Measurements from ENCODE around the gene NNT.

NNT gene

GRCh38 chr5:43619380-43619779 is 16.4 kb downstream of the NNT start:
- no peak overlapping the region for H3K14ac ChIP-seq (ENCODE audit: low read length in 2 of 2)
- no peaks in the 10 kb centered on the region for H3K4me1 ChIP-seq (ENCODE audit: control insufficient read depth, insufficient read depth, low read depth, low read length)
- H3K27me3 ChIP-seq (ENCODE audit: control insufficient read depth in 1 of 2, insufficient read depth in 1 of 2, low read length in 2 of 2): no peaks in the 10 kb centered on the region
- no peak for DNase-seq
- H3K9me3 ChIP-seq (ENCODE audit: control insufficient read depth, low read length): no peaks in the 10 kb centered on the region
- H2BK5ac ChIP-seq (ENCODE audit: low read depth, low read length, poor library complexity, severe bottlenecking): no peak overlapping the region
- H3K4me2 ChIP-seq (ENCODE audit: low read length, poor library complexity, severe bottlenecking): no peak overlapping the region
- no peak overlapping the region for H4K91ac ChIP-seq (ENCODE audit: low read length)
- H4K8ac ChIP-seq (ENCODE audit: low read length): no peak overlapping the region
- H2AFZ ChIP-seq (ENCODE audit: low read depth, low read length): no peak overlapping the region
- H3K4me3 ChIP-seq (ENCODE audit: insufficient read depth in 1 of 2, low read depth in 1 of 2, low read length in 2 of 2): no peak overlapping the region
- no peak overlapping the region for H3K9ac ChIP-seq (ENCODE audit: low read length)
- peaks cover 22% of the 10 kb centered on the region for H3K79me1 ChIP-seq (replicated peaks; ENCODE audit: low read length, poor library complexity, severe bottlenecking)
- no peak overlapping the region for H2BK120ac ChIP-seq (ENCODE audit: low read depth, low read length)
- H2BK15ac ChIP-seq (ENCODE audit: low read depth, poor library complexity, severe bottlenecking): no peak overlapping the region
- no peak overlapping the region for H3K27ac ChIP-seq (ENCODE audit: low read length, poor library complexity, severe bottlenecking)
- no peak overlapping the region for H3K18ac ChIP-seq (ENCODE audit: low read depth in 1 of 2, low read length in 2 of 2)
- H3K36me3 ChIP-seq (ENCODE audit: control insufficient read depth in 1 of 2, insufficient read depth in 2 of 2, low read depth in 1 of 2, low read length in 2 of 2): peaks cover 3 to 73% of the 10 kb centered on the region in 2 experiments
- H2AK5ac ChIP-seq (ENCODE audit: low read length, severe bottlenecking): no peak overlapping the region
- no peak overlapping the region for H2BK12ac ChIP-seq (ENCODE audit: low read length in 2 of 2)
- WGBS: 100% methylated on average over 1 of the region's 2 CpGs
- no peak overlapping the region for H3K4ac ChIP-seq (ENCODE audit: low read depth in 1 of 2, low read length in 2 of 2)
- H3K23ac ChIP-seq (ENCODE audit: low read length in 2 of 2): no peak overlapping the region

- no peak overlapping the region for H2BK12ac ChIP-seq (ENCODE audit: low read length in 2 of 2)
- H3K27ac ChIP-seq (ENCODE audit: low read length, poor library complexity, severe bottlenecking): no peak overlapping the region
- no peak overlapping the region for H2BK15ac ChIP-seq (ENCODE audit: low read depth, poor library complexity, severe bottlenecking)
Measured at GRCh38 chr5:43619911-43620310, 16.9 kb downstream of the NNT start.

GRCh38 chr5:43620944-43621505 is 18.0 kb downstream of the NNT start:
- 98% methylated on average over 4 of the region's 4 CpGs for WGBS

More at GRCh38 chr5:43619911-43620310, 16.9 kb downstream of the NNT start:
- no peak overlapping the region for H2AFZ ChIP-seq (ENCODE audit: low read depth, low read length)
- H2BK5ac ChIP-seq (ENCODE audit: low read depth, low read length, poor library complexity, severe bottlenecking): no peak overlapping the region
- no peak overlapping the region for H3K18ac ChIP-seq (ENCODE audit: low read depth in 1 of 2, low read length in 2 of 2)
- no peaks in the 10 kb centered on the region for H3K4me1 ChIP-seq (ENCODE audit: control insufficient read depth, insufficient read depth, low read depth, low read length)
- H3K79me1 ChIP-seq (replicated peaks; ENCODE audit: low read length, poor library complexity, severe bottlenecking): peaks cover 22% of the 10 kb centered on the region
- H2BK120ac ChIP-seq (ENCODE audit: low read depth, low read length): no peak overlapping the region
- H4K91ac ChIP-seq (ENCODE audit: low read length): no peak overlapping the region
- H2AK5ac ChIP-seq (ENCODE audit: low read length, severe bottlenecking): no peak overlapping the region
- H3K36me3 ChIP-seq (ENCODE audit: control insufficient read depth in 1 of 2, insufficient read depth in 2 of 2, low read depth in 1 of 2, low read length in 2 of 2): peaks cover 3 to 73% of the 10 kb centered on the region in 2 experiments
- no peak overlapping the region for H3K4ac ChIP-seq (ENCODE audit: low read depth in 1 of 2, low read length in 2 of 2)
- no peak overlapping the region for H3K23ac ChIP-seq (ENCODE audit: low read length in 2 of 2)
- DNase-seq: no peak
- 100% methylated on average over 3 of the region's 3 CpGs for WGBS
- H3K4me3 ChIP-seq (ENCODE audit: insufficient read depth in 1 of 2, low read depth in 1 of 2, low read length in 2 of 2): no peak overlapping the region
- H4K8ac ChIP-seq (ENCODE audit: low read length): no peak overlapping the region
- H3K27me3 ChIP-seq (ENCODE audit: control insufficient read depth in 1 of 2, insufficient read depth in 1 of 2, low read length in 2 of 2): no peaks in the 10 kb centered on the region
- no peak overlapping the region for H3K14ac ChIP-seq (ENCODE audit: low read length in 2 of 2)
- no peak overlapping the region for H3K4me2 ChIP-seq (ENCODE audit: low read length, poor library complexity, severe bottlenecking)
- no peak overlapping the region for H3K9ac ChIP-seq (ENCODE audit: low read length)
- H3K9me3 ChIP-seq (ENCODE audit: control insufficient read depth, low read length): no peaks in the 10 kb centered on the region

GRCh38 chr5:43622074-43622473 is 19.1 kb downstream of the NNT start:
- H3K79me1 ChIP-seq (replicated peaks; ENCODE audit: low read length, poor library complexity, severe bottlenecking): peaks cover 23% of the 10 kb centered on the region
- H3K4me1 ChIP-seq (ENCODE audit: control insufficient read depth, insufficient read depth, low read depth, low read length): no peaks in the 10 kb centered on the region
- no peaks in the 10 kb centered on the region for H3K27me3 ChIP-seq (ENCODE audit: control insufficient read depth in 1 of 2, insufficient read depth in 1 of 2, low read length in 2 of 2)
- peaks cover 3 to 63% of the 10 kb centered on the region in 2 experiments for H3K36me3 ChIP-seq (ENCODE audit: control insufficient read depth in 1 of 2, insufficient read depth in 2 of 2, low read depth in 1 of 2, low read length in 2 of 2)
- no peak overlapping the region for H2AK5ac ChIP-seq (ENCODE audit: low read length, severe bottlenecking)
- H3K14ac ChIP-seq (ENCODE audit: low read length in 2 of 2): no peak overlapping the region
- H4K8ac ChIP-seq (ENCODE audit: low read length): no peak overlapping the region
- H2BK15ac ChIP-seq (ENCODE audit: low read depth, poor library complexity, severe bottlenecking): no peak overlapping the region
- H4K91ac ChIP-seq (ENCODE audit: low read length): no peak overlapping the region
- no peaks in the 10 kb centered on the region for H3K9me3 ChIP-seq (ENCODE audit: control insufficient read depth, low read length)
- H3K23ac ChIP-seq (ENCODE audit: low read length in 2 of 2): no peak overlapping the region
- no peak for DNase-seq
- no peak overlapping the region for H3K4me3 ChIP-seq (ENCODE audit: insufficient read depth in 1 of 2, low read depth in 1 of 2, low read length in 2 of 2)
- no peak overlapping the region for H3K18ac ChIP-seq (ENCODE audit: low read depth in 1 of 2, low read length in 2 of 2)
- no peak overlapping the region for H3K9ac ChIP-seq (ENCODE audit: low read length)
- no peak overlapping the region for H3K4ac ChIP-seq (ENCODE audit: low read depth in 1 of 2, low read length in 2 of 2)
- no peak overlapping the region for H2BK120ac ChIP-seq (ENCODE audit: low read depth, low read length)
- H3K27ac ChIP-seq (ENCODE audit: low read length, poor library complexity, severe bottlenecking): no peak overlapping the region
- H2BK5ac ChIP-seq (ENCODE audit: low read depth, low read length, poor library complexity, severe bottlenecking): no peak overlapping the region
- H2BK12ac ChIP-seq (ENCODE audit: low read length in 2 of 2): no peak overlapping the region
- no peak overlapping the region for H3K4me2 ChIP-seq (ENCODE audit: low read length, poor library complexity, severe bottlenecking)
- WGBS: 96% methylated on average over 2 of the region's 3 CpGs
- no peak overlapping the region for H2AFZ ChIP-seq (ENCODE audit: low read depth, low read length)

More at GRCh38 chr5:43620944-43621505, 18.0 kb downstream of the NNT start:
- H2BK15ac ChIP-seq (ENCODE audit: low read depth, poor library complexity, severe bottlenecking): no peak overlapping the region
- H2AK5ac ChIP-seq (ENCODE audit: low read length, severe bottlenecking): no peak overlapping the region
- no peak overlapping the region for H3K9ac ChIP-seq (ENCODE audit: low read length)
- no peak overlapping the region for H3K27ac ChIP-seq (ENCODE audit: low read length, poor library complexity, severe bottlenecking)
- no peak overlapping the region for H3K4me2 ChIP-seq (ENCODE audit: low read length, poor library complexity, severe bottlenecking)
- DNase-seq: no peak
- no peak overlapping the region for H3K4me3 ChIP-seq (ENCODE audit: insufficient read depth in 1 of 2, low read depth in 1 of 2, low read length in 2 of 2)
- H2BK120ac ChIP-seq (ENCODE audit: low read depth, low read length): no peak overlapping the region
- H3K4ac ChIP-seq (ENCODE audit: low read depth in 1 of 2, low read length in 2 of 2): no peak overlapping the region
- no peak overlapping the region for H3K23ac ChIP-seq (ENCODE audit: low read length in 2 of 2)
- H3K27me3 ChIP-seq (ENCODE audit: control insufficient read depth in 1 of 2, insufficient read depth in 1 of 2, low read length in 2 of 2): no peaks in the 10 kb centered on the region
- peaks cover 22% of the 10 kb centered on the region for H3K79me1 ChIP-seq (replicated peaks; ENCODE audit: low read length, poor library complexity, severe bottlenecking)
- H3K36me3 ChIP-seq (ENCODE audit: control insufficient read depth in 1 of 2, insufficient read depth in 2 of 2, low read depth in 1 of 2, low read length in 2 of 2): peaks cover 3 to 71% of the 10 kb centered on the region in 2 experiments
- no peak overlapping the region for H4K91ac ChIP-seq (ENCODE audit: low read length)
- H4K8ac ChIP-seq (ENCODE audit: low read length): no peak overlapping the region
- no peak overlapping the region for H2AFZ ChIP-seq (ENCODE audit: low read depth, low read length)
- no peaks in the 10 kb centered on the region for H3K4me1 ChIP-seq (ENCODE audit: control insufficient read depth, insufficient read depth, low read depth, low read length)
- no peak overlapping the region for H3K14ac ChIP-seq (ENCODE audit: low read length in 2 of 2)
- no peaks in the 10 kb centered on the region for H3K9me3 ChIP-seq (ENCODE audit: control insufficient read depth, low read length)
- no peak overlapping the region for H2BK12ac ChIP-seq (ENCODE audit: low read length in 2 of 2)
- no peak overlapping the region for H2BK5ac ChIP-seq (ENCODE audit: low read depth, low read length, poor library complexity, severe bottlenecking)
- no peak overlapping the region for H3K18ac ChIP-seq (ENCODE audit: low read depth in 1 of 2, low read length in 2 of 2)
